ENCODE measurements around the gene TNRC6A. TPM values are rescaled to one million over a fixed set of nuclear protein-coding genes. Genes with fewer than 3 reads are reported as not detected.

The TNRC6A gene
- total and polyA plus RNA-seq, 2 of the 13 experiments (the other 11 are each of a cell fraction or from before 2014, with no cell fraction given) = 30.9 to 43.6 TPM

GRCh38 chr16:24745391-24745790 is 15.9 kb downstream of the TNRC6A start:
- in situ Hi-C loops (cut with HindIII; ENCODE audit: extremely low pct_ligation_motif_present, low pct_unique_long_range_greater_than_20kb) = no loop called here
- TF ChIP-seq, protein P1, sequence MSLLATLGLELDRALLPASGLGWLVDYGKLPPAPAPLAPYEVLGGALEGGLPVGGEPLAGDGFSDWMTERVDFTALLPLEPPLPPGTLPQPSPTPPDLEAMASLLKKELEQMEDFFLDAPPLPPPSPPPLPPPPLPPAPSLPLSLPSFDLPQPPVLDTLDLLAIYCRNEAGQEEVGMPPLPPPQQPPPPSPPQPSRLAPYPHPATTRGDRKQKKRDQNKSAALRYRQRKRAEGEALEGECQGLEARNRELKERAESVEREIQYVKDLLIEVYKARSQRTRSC (CRISPR knock-in tag; IDR thresholded peaks at IDR 0.05; ENCODE audit: low read depth) = no peak
- no peak for TF ChIP-seq HNRNPH1 (optimal IDR thresholded peaks at IDR 0.05; ENCODE audit: low read depth, low read length)
- TF ChIP-seq ZBTB38 (CRISPR knock-in tag; IDR thresholded peaks at IDR 0.05) = no peak
- TF ChIP-seq, protein P2, sequence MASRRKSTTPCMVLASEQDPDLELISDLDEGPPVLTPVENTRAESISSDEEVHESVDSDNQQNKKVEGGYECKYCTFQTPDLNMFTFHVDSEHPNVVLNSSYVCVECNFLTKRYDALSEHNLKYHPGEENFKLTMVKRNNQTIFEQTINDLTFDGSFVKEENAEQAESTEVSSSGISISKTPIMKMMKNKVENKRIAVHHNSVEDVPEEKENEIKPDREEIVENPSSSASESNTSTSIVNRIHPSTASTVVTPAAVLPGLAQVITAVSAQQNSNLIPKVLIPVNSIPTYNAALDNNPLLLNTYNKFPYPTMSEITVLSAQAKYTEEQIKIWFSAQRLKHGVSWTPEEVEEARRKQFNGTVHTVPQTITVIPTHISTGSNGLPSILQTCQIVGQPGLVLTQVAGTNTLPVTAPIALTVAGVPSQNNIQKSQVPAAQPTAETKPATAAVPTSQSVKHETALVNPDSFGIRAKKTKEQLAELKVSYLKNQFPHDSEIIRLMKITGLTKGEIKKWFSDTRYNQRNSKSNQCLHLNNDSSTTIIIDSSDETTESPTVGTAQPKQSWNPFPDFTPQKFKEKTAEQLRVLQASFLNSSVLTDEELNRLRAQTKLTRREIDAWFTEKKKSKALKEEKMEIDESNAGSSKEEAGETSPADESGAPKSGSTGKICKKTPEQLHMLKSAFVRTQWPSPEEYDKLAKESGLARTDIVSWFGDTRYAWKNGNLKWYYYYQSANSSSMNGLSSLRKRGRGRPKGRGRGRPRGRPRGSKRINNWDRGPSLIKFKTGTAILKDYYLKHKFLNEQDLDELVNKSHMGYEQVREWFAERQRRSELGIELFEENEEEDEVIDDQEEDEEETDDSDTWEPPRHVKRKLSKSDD (CRISPR knock-in tag; IDR thresholded peaks at IDR 0.05; ENCODE audit: low read depth) = no peak
- TF ChIP-seq GMEB2 (CRISPR knock-in tag; IDR thresholded peaks at IDR 0.05; ENCODE audit: low read depth) = no peak
- no peak for TF ChIP-seq SIX1 (CRISPR knock-in tag; IDR thresholded peaks at IDR 0.05; ENCODE audit: borderline replicate concordance)
- TF ChIP-seq SMAD9 (CRISPR knock-in tag; IDR thresholded peaks at IDR 0.05) = no peak
- TF ChIP-seq MYC (CRISPR knock-in tag; IDR thresholded peaks at IDR 0.05; ENCODE audit: borderline replicate concordance) = no peak
- TF ChIP-seq ZNF101 (CRISPR knock-in tag; IDR thresholded peaks at IDR 0.05; ENCODE audit: borderline replicate concordance, low read depth) = no peak
- no peak for TF ChIP-seq HHEX (CRISPR knock-in tag; IDR thresholded peaks at IDR 0.05)
- TF ChIP-seq TMF1 (CRISPR knock-in tag; IDR thresholded peaks at IDR 0.05; ENCODE audit: low read depth) = no peak
- TF ChIP-seq KLF6 (CRISPR knock-in tag; IDR thresholded peaks at IDR 0.05) = no peak
- TF ChIP-seq ZNF460 (CRISPR knock-in tag; IDR thresholded peaks at IDR 0.05; ENCODE audit: borderline replicate concordance) = no peak
- TF ChIP-seq ZNF383 (CRISPR knock-in tag; IDR thresholded peaks at IDR 0.05; ENCODE audit: borderline replicate concordance) = no peak
- TF ChIP-seq ZBTB20 (CRISPR knock-in tag; IDR thresholded peaks at IDR 0.05; ENCODE audit: borderline replicate concordance, low read depth) = no peak
- no peak for TF ChIP-seq ZNF782 (CRISPR knock-in tag; IDR thresholded peaks at IDR 0.05; ENCODE audit: borderline replicate concordance)
- TF ChIP-seq SATB2 (CRISPR knock-in tag; IDR thresholded peaks at IDR 0.05) = no peak
- TF ChIP-seq FOXA3 (CRISPR knock-in tag; IDR thresholded peaks at IDR 0.05) = no peak
- no peak for TF ChIP-seq ZNF12 (CRISPR knock-in tag; IDR thresholded peaks at IDR 0.05)
- TF ChIP-seq MATR3 (CRISPR knock-in tag; IDR thresholded peaks at IDR 0.05) = no peak
- H3K36me3 ChIP-seq (replicated peaks in 1 of 2; ENCODE audit: control insufficient read depth in 1 of 2, insufficient read depth in 2 of 2, low read length in 2 of 2) = peaks cover 8 to 56% of the 10 kb centered on the region in 2 experiments
- H3K79me2 ChIP-seq (ENCODE audit: insufficient read depth, low read length) = peaks cover 100% of the 10 kb centered on the region
- peaks cover 97% of the 10 kb centered on the region for H4K20me1 ChIP-seq (ENCODE audit: insufficient read depth, low read length)
- peaks cover 14% of the 10 kb centered on the region; the same call in 1 of the 2 replicates for H3K4me1 ChIP-seq (ENCODE audit: insufficient read depth, low read length)
- CTCF ChIA-PET (ENCODE audit: low intra/inter-chr PET ratio, low total read pairs) = no interaction called here
- H3K4me3 ChIP-seq (replicated peaks in 1 of 3; ENCODE audit: insufficient read depth in 1 of 3, low read depth in 2 of 3, low read length in 3 of 3) = no peak overlapping the region
- intact Hi-C loops (cut with micrococcal nuclease; ENCODE audit: unreplicated experiment) = no loop called here
- DNase-seq (ENCODE audit: low spot score) = no peak
- H3K9ac ChIP-seq (ENCODE audit: insufficient read depth, low read depth, low read length) = no peak overlapping the region
- no peaks in the 10 kb centered on the region for H3K27me3 ChIP-seq (ENCODE audit: control insufficient read depth in 1 of 2, insufficient read depth in 2 of 2, low read length in 2 of 2)
- no peak for FAIRE-seq
- no peak for ATAC-seq
- POLR2A ChIA-PET = no interaction called here
- no peak overlapping the region for H3K27ac ChIP-seq (ENCODE audit: extremely low read length, insufficient read depth, low read length)
- H3K4me2 ChIP-seq (ENCODE audit: low read depth, low read length) = no peak overlapping the region
- H3K9me3 ChIP-seq (ENCODE audit: low read length) = no peaks in the 10 kb centered on the region
- H2AFZ ChIP-seq (ENCODE audit: low read length) = no peak overlapping the region
- no TSS peak for BruUV-seq (replicated peaks)
